Left lung (tissue), 10 donors: Measurements from ENCODE around the gene GOSR1. TPM values are rescaled to one million over a fixed set of nuclear protein-coding genes. Genes with fewer than 3 reads are reported as not detected.
"Not testable (repeated sequence)": the region's sequence is repeated elsewhere in the genome, so short reads cannot be mapped to it uniquely, and the experiment has no call there.

Experiments
- ATAC-seq: fragments of 200-7000 bp; cut with Tn5 transposase; one replicate; pipeline ENCODE4 v1.9.1; 2020; ENCODE audit warnings: moderate library complexity
- DNase-seq, 4 donors: peaks; one replicate each; pipeline ENCODE4 v3.0.0-alpha.2; 2013 to 2020
- H3K27ac ChIP-seq, 2 donors: fragments of 200-600 bp; sonication (generic) in 1 of 2; one replicate each; pipeline versions ENCODE4 v1.5.0 to v1.8.0; 2020 to 2021
- H3K27me3 ChIP-seq, 2 donors: fragments of 200-600 bp; sonication (generic) in 1 of 2; one replicate each; pipeline versions ENCODE4 v1.5.0 to v1.8.0; 2020 to 2021
- H3K36me3 ChIP-seq, 2 donors: fragments of 200-600 bp; sonication (generic) in 1 of 2; one replicate each; pipeline versions ENCODE4 v1.5.0 to v1.8.0; 2020 to 2021
- H3K4me1 ChIP-seq, 2 donors: fragments of 200-600 bp; one replicate each; pipeline ENCODE4 v1.8.0; 2021
- H3K4me3 ChIP-seq, 2 donors: fragments of 200-600 bp; sonication (generic) in 1 of 2; one replicate each; pipeline versions ENCODE4 v1.5.0 to v1.8.0; 2020 to 2021; ENCODE audit warnings: mild to moderate bottlenecking in 1 of 2
- H3K9me3 ChIP-seq, 2 donors: fragments of 200-600 bp; sonication (generic) in 1 of 2; one replicate each; pipeline versions ENCODE4 v1.5.0 to v1.8.0; 2020 to 2021
- CTCF ChIP-seq, 2 donors: fragments of 200-600 bp; sonication (generic) in 1 of 2; IDR thresholded peaks; one replicate each; pipeline versions ENCODE4 v1.5.0 to v1.8.0; 2021; ENCODE audit warnings: antibody characterized with exemption in 2 of 2
- intact Hi-C, 2 donors: fragments of 100-400 bp; cut with DNase I; formaldehyde crosslinking; loops; one replicate each; pipeline versions ENCODE4 v1.11.2 to v1.14.2; 2022
- polyA plus RNA-seq, 6 donors: library from polyadenylated mRNA; unstranded; fragments of 120-200 nt; gene quantifications; one replicate each; pipeline ENCODE4 v1.2.1, GENCODE V29; 2013; ENCODE audit not compliant: insufficient read length in 6 of 6
- total RNA-seq, 2 donors: library from RNA; stranded (reverse); fragmentation: NEBNext Ultra II Directional; extraction: Animal tissue kit (Norgen Biotek cat#: 25700); gene quantifications; one replicate each; pipeline ENCODE4 v1.2.1, GENCODE V29; 2021
- donor health status: DM: no; HTN: yes; CAD: no.
- donor health status: DM: no; HTN: no; CAD: no.

Gene GOSR1
- total and polyA plus RNA-seq, 8 donors = 44.3 to 55.4 (median 48.6) TPM

- peaks cover 0 to 8% of the 10 kb centered on the region in 2 donors for H3K9me3 ChIP-seq
- H3K36me3 ChIP-seq = peaks cover 0 to 86% of the 10 kb centered on the region in 2 donors
- DNase-seq (no peak), ATAC-seq (no peak)
- H3K4me3 ChIP-seq = no peak overlapping the region
- H3K4me1 ChIP-seq = no peaks in the 10 kb centered on the region
- intact Hi-C loops = no loop called here
- no peaks in the 10 kb centered on the region for H3K27me3 ChIP-seq
- TF ChIP-seq CTCF (IDR thresholded peaks at IDR 0.05) = no peak
- no peak overlapping the region for H3K27ac ChIP-seq
Observed at GRCh38 chr17:30454635-30455034, 22.6 kb upstream of the GOSR1 start.

- TF ChIP-seq CTCF (IDR thresholded peaks at IDR 0.05) = no peak
- peaks cover 0 to 80% of the 10 kb centered on the region in 2 donors for H3K36me3 ChIP-seq
- H3K4me3 ChIP-seq = no peak overlapping the region
- no peaks in the 10 kb centered on the region for H3K27me3 ChIP-seq
- intact Hi-C loops = no loop called here
- ATAC-seq (no peak), DNase-seq (no peak)
- H3K4me1 ChIP-seq = no peaks in the 10 kb centered on the region
- H3K27ac ChIP-seq = no peak overlapping the region
- H3K9me3 ChIP-seq = peaks cover 0 to 7% of the 10 kb centered on the region in 2 donors
Observed at GRCh38 chr17:30458371-30458770, 18.8 kb upstream of the GOSR1 start.

- H3K27ac ChIP-seq, H3K4me3 ChIP-seq, ATAC-seq, H3K4me1 ChIP-seq, DNase-seq, H3K9me3 ChIP-seq, H3K27me3 ChIP-seq, intact Hi-C loops: not testable (repeated sequence)
- peaks cover 0 to 80% of the 10 kb centered on the region in 2 donors for H3K36me3 ChIP-seq
Observed at GRCh38 chr17:30458797-30459413, 18.3 kb upstream of the GOSR1 start.

- Histone ChIP-seq H3K27ac (no peak overlapping the region), H3K4me1 (no peaks in the 10 kb centered on the region), H3K4me3 (no peak overlapping the region), H3K27me3 (peaks cover 0 to 11% of the 10 kb centered on the region in 2 donors), H3K36me3 (peaks cover 0 to 40% of the 10 kb centered on the region in 2 donors), H3K9me3 (no peaks in the 10 kb centered on the region)
- intact Hi-C loops = no loop called here
- TF ChIP-seq CTCF (IDR thresholded peaks at IDR 0.05) = no peak
- no peak for DNase-seq
- no peak for ATAC-seq
Observed at GRCh38 chr17:30468465-30468864, 8.7 kb upstream of the GOSR1 start.

GRCh38 chr17:30472238-30472890 is 4.8 kb upstream of the GOSR1 start:
- intact Hi-C loops = no loop called here
- peaks cover 0 to 6% of the 10 kb centered on the region in 2 donors for H3K4me1 ChIP-seq
- ATAC-seq (no peak), DNase-seq (no peak)
- H3K27ac ChIP-seq = no peak overlapping the region
- no peak overlapping the region for H3K4me3 ChIP-seq
- H3K27me3 ChIP-seq = peaks cover 0 to 11% of the 10 kb centered on the region in 2 donors
- peaks cover 0 to 1% of the 10 kb centered on the region in 2 donors for H3K36me3 ChIP-seq
- H3K9me3 ChIP-seq = no peaks in the 10 kb centered on the region
- no peak for TF ChIP-seq CTCF (IDR thresholded peaks at IDR 0.05)
